Measurements from ENCODE around the gene BAG3.

Gene BAG3

DNA sequence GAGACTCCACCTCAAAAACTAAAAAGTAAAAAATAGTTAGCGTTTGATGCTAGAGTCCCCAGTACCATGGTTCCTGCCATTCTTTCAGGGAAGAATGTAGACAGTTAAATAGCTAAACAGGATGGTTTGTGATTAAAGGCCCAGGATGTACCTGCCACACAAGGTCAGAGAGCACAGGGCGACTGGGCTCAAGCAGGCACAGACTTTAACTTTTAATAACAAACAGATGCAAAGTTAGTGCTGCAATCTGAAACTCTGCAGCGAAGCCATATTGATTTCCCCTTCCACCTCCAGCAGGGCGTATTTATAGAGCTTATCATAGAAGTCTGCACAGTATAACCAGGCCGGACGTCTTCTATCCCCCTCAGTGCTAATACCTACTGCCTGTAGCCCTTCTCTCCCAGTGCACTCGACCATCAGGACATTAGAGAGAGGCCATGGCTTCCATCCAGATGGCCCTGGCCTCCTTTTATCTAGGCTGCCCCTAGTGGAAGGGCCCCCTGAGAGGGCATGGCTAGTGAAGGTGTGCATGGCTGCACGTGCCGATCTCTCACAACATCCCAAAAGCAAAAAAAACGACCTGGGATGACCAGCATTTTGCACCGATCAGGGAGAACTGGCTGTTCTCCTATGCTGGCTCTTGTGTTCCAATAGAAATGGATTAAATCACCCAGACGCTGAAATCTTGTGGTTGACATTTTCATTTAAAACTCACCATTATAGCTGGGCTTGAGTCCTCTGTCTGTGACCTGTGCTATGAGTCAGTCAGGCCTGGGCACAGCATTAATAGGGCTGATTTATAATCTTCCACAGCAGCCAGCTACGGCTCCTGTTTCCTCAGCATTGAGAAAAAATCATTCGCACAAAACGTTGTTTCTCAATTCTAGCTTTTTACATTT lies 7.6 kb upstream of the BAG3 start:
- TF ChIP-seq POLR2A (IDR thresholded peaks at IDR 0.05; ENCODE audit: extremely low read depth, insufficient read length) (no peak), CTCF (IDR thresholded peaks at IDR 0.05; ENCODE audit: low read depth, low read length) (no peak), MYC (IDR thresholded peaks at IDR 0.05; ENCODE audit: low read depth, low read length) (no peak), MAX (IDR thresholded peaks at IDR 0.05; ENCODE audit: low read depth, low read length) (no peak)
- DNase-seq (ENCODE audit: low read depth), result no peak
- H3K4me3 ChIP-seq (ENCODE audit: low read depth, low read length), result no peak overlapping the region

GRCh38 chr10:119644205-119644814 lies 6.9 kb upstream of the BAG3 start:
- TF ChIP-seq MAX (IDR thresholded peaks at IDR 0.05; ENCODE audit: low read depth, low read length) (no peak), CTCF (IDR thresholded peaks at IDR 0.05; ENCODE audit: low read depth, low read length) (peak; percentile 9)
- no peak overlapping the region for H3K4me3 ChIP-seq (ENCODE audit: low read depth, low read length)
- DNase-seq (ENCODE audit: low read depth), result no peak

- no peak for TF ChIP-seq MYC (IDR thresholded peaks at IDR 0.05; ENCODE audit: low read depth, low read length)
- TF ChIP-seq POLR2A (IDR thresholded peaks at IDR 0.05; ENCODE audit: extremely low read depth, insufficient read length), result no peak
- TF ChIP-seq MAX (IDR thresholded peaks at IDR 0.05; ENCODE audit: low read depth, low read length), result no peak
- no peak for TF ChIP-seq CTCF (IDR thresholded peaks at IDR 0.05; ENCODE audit: low read depth, low read length)
- no peak for DNase-seq (ENCODE audit: low read depth)
Observed at GRCh38 chr10:119644994-119645393, 6.2 kb upstream of the BAG3 start.

DNA sequence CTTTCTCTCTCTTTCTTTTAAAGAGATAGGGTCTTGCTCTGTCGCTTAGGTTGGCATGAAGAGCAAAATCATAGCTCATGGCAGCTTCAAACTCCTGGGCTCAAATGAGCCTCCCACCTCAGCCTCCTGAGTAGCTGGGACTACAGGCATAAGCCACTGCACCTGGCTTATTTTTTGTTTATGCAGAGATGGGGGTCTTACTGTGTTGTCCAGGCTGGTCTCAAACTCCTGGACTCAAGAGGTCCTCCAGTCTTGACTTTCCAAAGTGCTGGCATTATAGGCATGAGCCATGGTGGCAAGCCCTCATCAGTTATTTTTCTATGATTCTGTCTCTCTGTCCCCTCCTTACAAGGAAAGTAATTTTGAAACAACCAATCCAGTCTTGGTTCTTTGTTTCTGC lies 1.1 kb upstream of the BAG3 start:
- no peak for DNase-seq (ENCODE audit: low read depth)
- H3K4me3 ChIP-seq (ENCODE audit: low read depth, low read length), result peak overlapping the region; percentile 77
- TF ChIP-seq CTCF (IDR thresholded peaks at IDR 0.05; ENCODE audit: low read depth, low read length), result no peak
- TF ChIP-seq POLR2A (IDR thresholded peaks at IDR 0.05; ENCODE audit: extremely low read depth, insufficient read length), result no peak
- TF ChIP-seq MAX (IDR thresholded peaks at IDR 0.05; ENCODE audit: low read depth, low read length), result no peak
- no peak for TF ChIP-seq MYC (IDR thresholded peaks at IDR 0.05; ENCODE audit: low read depth, low read length)

More at GRCh38 chr10:119644994-119645393, 6.2 kb upstream of the BAG3 start:
- H3K4me3 ChIP-seq (ENCODE audit: low read depth, low read length), result no peak overlapping the region

DNA sequence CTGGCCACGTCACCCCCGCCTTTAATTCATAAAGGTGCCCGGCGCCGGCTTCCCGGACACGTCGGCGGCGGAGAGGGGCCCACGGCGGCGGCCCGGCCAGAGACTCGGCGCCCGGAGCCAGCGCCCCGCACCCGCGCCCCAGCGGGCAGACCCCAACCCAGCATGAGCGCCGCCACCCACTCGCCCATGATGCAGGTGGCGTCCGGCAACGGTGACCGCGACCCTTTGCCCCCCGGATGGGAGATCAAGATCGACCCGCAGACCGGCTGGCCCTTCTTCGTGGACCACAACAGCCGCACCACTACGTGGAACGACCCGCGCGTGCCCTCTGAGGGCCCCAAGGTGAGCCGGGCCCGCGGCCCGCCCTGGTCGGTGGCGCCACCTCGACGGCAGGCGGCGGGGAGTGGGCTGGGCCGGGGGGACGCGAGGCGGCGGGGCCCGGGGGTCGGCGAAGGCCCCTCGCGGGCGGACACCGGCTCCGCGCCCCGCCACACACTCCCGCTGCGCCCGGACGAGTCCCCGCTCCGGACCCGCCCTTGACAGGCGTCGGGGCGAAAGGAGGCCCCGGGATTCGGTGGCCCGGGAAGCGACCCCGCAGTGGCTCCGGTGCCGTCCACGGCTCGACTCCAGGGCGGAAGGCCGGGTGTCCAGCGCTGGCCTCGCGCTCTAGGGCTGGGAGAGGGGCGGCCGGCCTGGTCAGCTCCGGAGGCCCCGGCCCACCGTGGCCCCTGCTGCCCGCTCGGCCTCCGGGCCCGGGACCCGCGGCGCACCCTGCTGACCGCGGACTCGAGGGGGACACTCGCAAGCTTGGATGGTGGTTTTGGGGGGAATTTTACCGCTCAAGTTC lies 557 bp downstream of the BAG3 start:
- peak; percentile 31 for DNase-seq (ENCODE audit: low read depth)
- no peak for TF ChIP-seq POLR2A (IDR thresholded peaks at IDR 0.05; ENCODE audit: extremely low read depth, insufficient read length)
- no peak for TF ChIP-seq CTCF (IDR thresholded peaks at IDR 0.05; ENCODE audit: low read depth, low read length)
- no peak for TF ChIP-seq MYC (IDR thresholded peaks at IDR 0.05; ENCODE audit: low read depth, low read length)
- no peak for TF ChIP-seq MAX (IDR thresholded peaks at IDR 0.05; ENCODE audit: low read depth, low read length)
- peak overlapping the region; percentile 78 for H3K4me3 ChIP-seq (ENCODE audit: low read depth, low read length)

Data from NB4 (cell line).